Esophagus (tissue), 2 donors: Measurements from ENCODE around the gene ACER3. TPM values are rescaled to one million over a fixed set of nuclear protein-coding genes. Genes with fewer than 3 reads are reported as not detected.

Source experiments
- H3K27ac ChIP-seq, 2 donors: one replicate each; pipeline ENCODE4 v1.5.1; 2013; ENCODE audit warnings: low read depth in 2 of 2, mild to moderate bottlenecking in 2 of 2, inconsistent platforms in 1 of 2, low read length in 1 of 2, moderate library complexity in 1 of 2
- H3K27me3 ChIP-seq, 2 donors: one replicate each; pipeline ENCODE4 v1.6.1; 2013; ENCODE audit warnings: low read length in 2 of 2, control low read depth in 1 of 2, mild to moderate bottlenecking in 1 of 2; ENCODE audit not compliant: insufficient read depth in 2 of 2, control insufficient read depth in 1 of 2
- H3K36me3 ChIP-seq, 2 donors: one replicate each; pipeline ENCODE4 v1.6.1; 2013; ENCODE audit warnings: low read length in 1 of 2; ENCODE audit not compliant: control insufficient read depth in 2 of 2, insufficient read depth in 2 of 2
- H3K4me1 ChIP-seq, 2 donors: one replicate each; pipeline ENCODE4 v1.6.1; 2013; ENCODE audit warnings: low read length in 1 of 2; ENCODE audit not compliant: control insufficient read depth in 2 of 2, insufficient read depth in 2 of 2
- H3K4me3 ChIP-seq, 2 donors: one replicate each; pipeline ENCODE4 v1.5.1; 2013; ENCODE audit warnings: low read length in 2 of 2, mild to moderate bottlenecking in 2 of 2, low read depth in 1 of 2, moderate library complexity in 1 of 2
- H3K9me3 ChIP-seq, 2 donors: one replicate each; pipeline ENCODE4 v1.6.1; 2013; ENCODE audit warnings: mild to moderate bottlenecking in 2 of 2, low read depth in 1 of 2, low read length in 1 of 2, moderate library complexity in 1 of 2; ENCODE audit not compliant: control insufficient read depth in 2 of 2, insufficient read depth in 1 of 2
- WGBS, 2 donors: extraction: QIAGEN DNeasy Blood & Tissue Kit; methylation state at CpG; one replicate each; pipeline ENCODE4 v1.1.7; 2013; 5-methylcytosine and 5-hydroxymethylcytosine counted together
- polyA plus RNA-seq, 2 donors: library from polyadenylated mRNA; stranded (reverse); fragments of 200-250 nt; gene quantifications; one replicate each; pipeline ENCODE4 v1.2.3, GENCODE V29; 2013
- donor health status: healthy with polysubstance abuse.
- donor health status: Bipolar disorder and iron deficiency.

Gene ACER3
- polyA plus RNA-seq, 2 donors: 7.2 to 8.2 TPM

- 59% methylated on average over 8 of the region's 8 CpGs for WGBS, 2 donors
- Histone ChIP-seq H3K36me3 (no peaks in the 10 kb centered on the region), H3K4me3 (no peak overlapping the region), H3K27me3 (no peaks in the 10 kb centered on the region), H3K4me1 (peaks cover 8 to 37% of the 10 kb centered on the region in 2 donors), H3K9me3 (no peaks in the 10 kb centered on the region), H3K27ac (peak overlapping the region; percentile 93 to 94)
These were observed 212.2 kb downstream of the ACER3 start for GRCh38 chr11:77072851-77073327.

GRCh38 chr11:77073328-77074001, 212.7 kb downstream of the ACER3 start:
- WGBS, 2 donors: 27 to 45% methylated on average over 11 of the region's 11 CpGs
- H3K27ac ChIP-seq: peak overlapping the region; percentile 93 to 94
- H3K9me3 ChIP-seq: no peaks in the 10 kb centered on the region
- peaks cover 8 to 34% of the 10 kb centered on the region in 2 donors for H3K4me1 ChIP-seq
- no peaks in the 10 kb centered on the region for H3K27me3 ChIP-seq
- H3K4me3 ChIP-seq: no peak overlapping the region
- no peaks in the 10 kb centered on the region for H3K36me3 ChIP-seq

GRCh38 chr11:77074205-77074604, 213.5 kb downstream of the ACER3 start:
- Histone ChIP-seq H3K9me3 (no peaks in the 10 kb centered on the region), H3K4me1 (peaks cover 8 to 34% of the 10 kb centered on the region in 2 donors), H3K4me3 (no peak overlapping the region), H3K27ac (peak overlapping the region; percentile 93 to 94), H3K27me3 (no peaks in the 10 kb centered on the region), H3K36me3 (no peaks in the 10 kb centered on the region)
- 70 to 71% methylated on average over 5 of the region's 5 CpGs for WGBS, 2 donors

- no peaks in the 10 kb centered on the region for H3K36me3 ChIP-seq
- WGBS, 2 donors: 79 to 86% methylated on average over 13 to 15 of the region's 15 CpGs
- H3K9me3 ChIP-seq: no peaks in the 10 kb centered on the region
- H3K4me3 ChIP-seq: no peak overlapping the region
- peaks cover 8 to 34% of the 10 kb centered on the region in 2 donors for H3K4me1 ChIP-seq
- H3K27me3 ChIP-seq: no peaks in the 10 kb centered on the region
- peak overlapping the region; percentile 93 to 94 for H3K27ac ChIP-seq
These were observed 214.0 kb downstream of the ACER3 start for GRCh38 chr11:77074626-77075221.

- Histone ChIP-seq H3K4me1 (peaks cover 8 to 34% of the 10 kb centered on the region in 2 donors), H3K9me3 (no peaks in the 10 kb centered on the region), H3K27me3 (no peaks in the 10 kb centered on the region), H3K36me3 (no peaks in the 10 kb centered on the region), H3K27ac (peak overlapping the region; percentile 23 to 93), H3K4me3 (no peak overlapping the region)
- 81% methylated on average over 5 of the region's 5 CpGs for WGBS, 2 donors
These were observed 214.7 kb downstream of the ACER3 start for GRCh38 chr11:77075425-77075905.

Other genes with a start within 250 kb of the ACER3 start
- 1 to 10 TPM; 8.1 to 8.5 TPM for gene LRRC32, start 190.2 kb upstream of the ACER3 start, polyA plus RNA-seq
- 10 to 100 TPM; 23.9 to 34.8 TPM for gene TSKU, start 77.6 kb upstream of the ACER3 start, polyA plus RNA-seq
- gene B3GNT6, start 173.5 kb downstream of the ACER3 start, polyA plus RNA-seq: 1 to 10 TPM; 2.4 to 4.8 TPM
- gene CAPN5, start 206.1 kb downstream of the ACER3 start, polyA plus RNA-seq: 10 to 100 TPM; 26.6 to 27.8 TPM
- under 1 TPM; 0.33 to 0.98 TPM for gene OMP, start 241.9 kb downstream of the ACER3 start, polyA plus RNA-seq